DMS79 (cell line): Measurements from ENCODE around the gene SYTL4.
A peak's percentile ranks its signal among the peaks of the same experiment; 100 is the strongest.
"Not testable (repeated sequence)": the region's sequence is repeated elsewhere in the genome, so short reads cannot be mapped to it uniquely, and the experiment has no call there.

ENCODE experiments used
- DNase-seq: peaks from one replicate; lab custom pipeline; 2025; lab: John Stamatoyannopoulos, UW

Gene SYTL4

DNA sequence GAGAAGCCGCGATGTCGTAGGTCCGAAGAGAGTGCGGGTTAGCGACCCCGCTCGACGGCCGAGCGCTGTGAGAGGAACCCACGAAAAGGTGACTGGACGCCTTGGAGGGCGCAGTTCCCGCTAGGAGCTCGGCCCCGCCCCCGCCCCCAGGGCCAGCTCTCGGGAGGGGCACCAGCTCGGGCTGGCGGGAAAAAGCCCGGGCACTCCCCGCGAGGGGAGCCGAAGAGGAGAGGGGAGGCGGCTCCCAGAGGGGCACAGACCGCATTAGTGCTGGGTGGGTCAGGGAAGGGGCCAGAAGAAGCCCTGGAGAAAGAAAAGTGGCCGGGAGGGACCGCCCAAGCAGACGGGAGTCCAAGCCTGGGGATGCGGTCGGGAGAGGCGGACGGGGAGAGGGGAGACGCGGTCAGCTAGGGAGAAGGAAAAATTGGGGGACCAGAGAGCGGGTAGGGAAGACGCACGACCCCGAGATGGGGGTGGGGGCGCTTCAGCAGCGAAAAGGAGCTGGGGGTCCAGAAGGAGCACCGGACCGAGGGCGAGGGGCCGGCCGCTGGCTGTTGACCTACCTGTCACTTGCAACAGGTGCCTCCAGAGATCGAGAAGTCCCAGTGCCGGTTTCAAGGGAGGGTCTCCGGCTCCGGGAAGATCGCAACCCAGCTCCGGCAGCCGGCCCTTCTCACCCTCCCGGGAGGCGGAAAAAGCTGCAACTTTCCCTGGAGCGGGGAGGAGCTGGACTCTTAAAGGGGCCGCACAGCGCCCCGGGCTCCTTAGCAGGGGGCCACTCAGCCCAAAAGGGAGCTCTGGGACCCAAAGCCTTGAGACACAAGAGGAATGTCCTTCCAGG, at the start of gene SYTL4:
Gene SYTL4 (minus strand): TSS at position 681 of the 841 bp plus-strand sequence. CDS start 30,084 bp downstream, outside the sequence.
- DNase-seq: no peak

DNA sequence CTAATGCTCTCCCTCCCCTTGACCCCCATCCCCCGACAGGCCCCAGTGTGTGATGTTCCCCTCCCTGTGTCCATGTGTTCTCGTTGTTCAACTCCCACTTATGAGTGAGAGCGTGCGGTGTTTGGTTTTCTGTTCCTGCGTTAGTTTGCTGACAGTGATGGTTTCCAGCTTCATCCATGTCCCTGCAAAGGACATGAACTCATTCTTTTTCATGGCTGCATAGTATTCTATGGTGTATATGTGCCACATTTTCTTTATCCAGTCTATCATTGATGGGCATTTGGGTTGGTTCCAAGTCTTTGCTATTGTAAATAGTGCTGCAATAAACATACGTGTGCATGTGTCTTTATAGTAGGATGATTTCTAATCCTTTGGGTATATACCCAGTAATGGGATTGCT, 37.5 kb upstream of the SYTL4 start:
- not testable (repeated sequence) for DNase-seq

DNA sequence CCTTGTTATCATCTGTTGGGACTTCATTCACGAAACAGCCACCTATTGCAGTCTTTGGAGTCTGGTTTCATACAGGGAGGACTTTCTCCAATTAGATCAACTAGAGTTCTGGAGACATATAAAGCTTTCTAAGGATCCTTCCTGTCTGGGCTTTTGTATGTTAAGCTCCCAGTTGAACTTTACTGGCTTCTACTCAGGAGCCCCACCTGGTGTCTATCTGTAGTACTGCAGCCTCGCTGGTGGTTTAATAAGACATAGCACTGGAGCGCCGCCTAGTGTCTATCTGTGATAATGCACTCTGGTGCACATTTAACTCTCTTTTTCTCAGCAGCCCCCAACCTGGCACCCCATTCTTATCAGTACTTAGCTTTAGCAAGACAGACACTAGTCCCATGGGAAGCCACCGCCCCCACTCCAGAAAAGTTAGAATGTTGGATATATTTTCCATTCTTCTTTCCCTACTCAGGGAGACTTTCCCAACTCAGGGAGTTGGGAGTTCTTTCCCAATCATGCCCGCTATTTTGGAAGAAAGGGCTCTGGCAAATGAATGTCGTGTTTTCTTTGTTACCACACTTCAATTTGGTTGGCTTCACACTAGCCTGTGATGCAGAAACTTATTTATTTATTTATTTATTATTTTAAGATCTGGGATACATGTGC, 36.9 kb upstream of the SYTL4 start:
- no peak for DNase-seq

DNA sequence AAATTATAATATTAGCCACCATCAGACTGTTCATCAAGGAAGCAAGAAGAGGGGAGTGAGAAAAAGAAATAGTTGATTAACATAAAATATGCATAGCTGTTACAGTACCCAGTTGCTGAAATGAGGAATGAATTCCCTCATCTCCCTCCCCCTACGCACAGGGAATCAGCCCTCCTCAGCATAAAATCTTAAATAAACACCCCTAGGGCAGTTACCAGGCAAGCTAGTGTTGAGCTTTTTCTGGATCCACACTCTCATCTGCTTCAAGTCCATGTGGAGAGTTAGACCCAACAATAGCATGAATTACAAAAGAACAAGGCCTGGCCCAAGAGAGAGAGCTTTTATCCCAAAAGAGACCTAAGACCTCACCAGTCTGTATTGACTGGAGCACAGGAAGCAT, 19.0 kb upstream of the SYTL4 start:
- DNase-seq: no peak

DNA sequence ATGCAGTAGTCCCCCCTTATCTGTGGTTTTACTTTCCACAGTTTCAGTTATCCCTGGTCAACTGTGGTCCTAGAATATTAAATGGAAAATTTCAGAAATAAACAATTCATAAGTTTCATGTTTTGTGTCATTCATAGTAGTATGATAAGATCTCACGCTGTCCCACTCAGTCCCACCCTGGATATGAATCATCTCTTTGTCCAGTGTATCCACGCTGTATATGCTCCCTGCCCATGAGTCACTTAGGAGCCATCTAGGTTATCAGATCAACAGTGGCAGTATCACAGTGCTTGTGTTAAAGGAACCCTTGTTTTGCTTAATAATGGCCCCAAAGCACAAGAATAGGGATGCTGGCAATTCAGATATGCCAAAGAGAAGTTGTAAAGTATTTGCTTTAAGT, 16.2 kb upstream of the SYTL4 start:
- DNase-seq: no peak

DNA sequence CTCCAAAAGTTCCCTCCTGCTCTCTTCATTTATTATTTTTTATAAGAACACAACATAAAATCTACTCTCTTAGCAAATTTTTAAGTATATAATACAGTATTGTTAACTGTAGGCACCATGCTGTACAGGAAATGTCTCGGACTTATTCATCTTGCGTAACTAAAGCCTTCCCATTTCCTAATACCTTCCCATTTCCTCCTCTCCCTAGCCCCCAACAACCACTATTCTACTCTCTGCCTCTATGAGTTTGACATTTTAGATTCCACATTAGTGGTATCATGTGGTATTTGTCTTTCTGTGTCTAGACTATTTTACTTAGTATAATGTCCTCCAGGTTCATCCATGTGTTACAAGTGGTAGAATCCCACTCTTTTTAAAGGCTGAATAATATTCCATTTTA, 15.8 kb upstream of the SYTL4 start:
- DNase-seq: no peak

DNA sequence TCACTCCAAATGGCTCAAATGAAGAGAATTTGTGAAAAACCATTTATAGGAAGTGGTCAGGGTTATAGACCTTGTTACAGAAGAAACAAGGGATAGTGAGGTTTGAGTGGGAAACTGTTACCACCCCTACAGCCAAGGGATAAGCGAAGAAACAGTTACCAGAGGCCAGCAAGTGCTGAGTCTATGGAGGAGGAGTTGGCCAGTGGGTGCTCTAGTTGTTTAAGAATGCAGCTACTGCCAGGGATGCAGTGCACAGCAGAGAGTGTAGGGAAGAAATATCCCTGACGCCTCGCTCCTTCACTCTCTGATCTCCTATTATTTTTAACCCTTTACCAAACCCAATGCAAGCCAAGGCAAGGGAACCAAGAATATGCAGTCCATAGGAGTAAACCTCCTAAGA, 15.2 kb upstream of the SYTL4 start:
- no peak for DNase-seq

DNA sequence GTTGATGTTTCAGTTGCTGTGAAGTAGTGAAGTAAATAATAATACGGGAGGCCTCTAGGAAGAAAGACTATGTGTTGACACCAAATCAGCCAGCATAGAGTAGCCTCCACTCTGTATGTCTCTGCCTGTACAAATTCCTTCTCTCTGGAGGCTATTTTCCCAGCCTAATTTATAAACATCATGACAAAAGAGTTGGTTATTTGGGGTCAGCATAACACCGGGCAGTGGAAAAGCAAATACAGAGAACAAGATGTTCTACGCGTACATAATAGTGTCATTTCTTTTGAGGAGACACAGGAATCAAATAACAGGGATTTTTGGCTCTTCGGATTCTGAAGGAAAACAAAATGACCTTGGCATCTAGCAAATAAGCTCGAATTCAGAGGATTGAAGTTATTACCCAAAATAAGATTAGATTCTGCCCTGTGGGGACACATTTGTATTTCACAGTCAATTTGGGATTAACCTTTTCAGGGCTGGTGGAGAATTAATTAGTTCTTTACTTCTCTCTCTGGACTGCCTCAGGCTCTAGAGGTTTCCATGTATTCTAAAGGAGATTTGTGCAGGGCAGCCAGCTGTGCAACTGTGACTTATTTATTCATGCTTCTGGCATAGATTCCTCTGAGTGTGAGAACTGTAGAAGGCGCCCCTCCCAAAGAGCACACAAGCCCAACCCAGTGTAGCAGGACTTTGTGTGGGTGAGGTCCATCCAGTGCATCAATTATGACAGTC, 14.1 kb upstream of the SYTL4 start:
- DNase-seq: no peak

DNA sequence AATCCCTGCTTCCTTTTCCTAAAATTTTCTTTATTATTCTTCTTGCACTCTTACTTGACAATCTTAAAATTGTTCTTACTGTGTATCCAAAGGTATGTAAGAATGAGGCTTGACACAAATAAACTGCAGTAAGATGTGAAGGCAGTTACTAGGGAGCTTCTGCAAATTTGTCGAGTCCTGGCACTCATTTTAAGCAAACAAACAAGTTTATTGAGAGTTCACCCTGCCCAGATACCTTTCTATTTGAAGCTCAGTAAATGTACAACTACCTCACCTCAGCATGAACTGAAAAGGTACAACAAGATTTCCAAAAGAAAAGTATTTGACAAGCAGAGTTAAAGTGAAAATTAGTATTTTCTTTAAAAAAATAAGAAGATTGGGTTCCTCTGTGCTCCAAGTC, 13.3 kb upstream of the SYTL4 start:
- no peak for DNase-seq

DNA sequence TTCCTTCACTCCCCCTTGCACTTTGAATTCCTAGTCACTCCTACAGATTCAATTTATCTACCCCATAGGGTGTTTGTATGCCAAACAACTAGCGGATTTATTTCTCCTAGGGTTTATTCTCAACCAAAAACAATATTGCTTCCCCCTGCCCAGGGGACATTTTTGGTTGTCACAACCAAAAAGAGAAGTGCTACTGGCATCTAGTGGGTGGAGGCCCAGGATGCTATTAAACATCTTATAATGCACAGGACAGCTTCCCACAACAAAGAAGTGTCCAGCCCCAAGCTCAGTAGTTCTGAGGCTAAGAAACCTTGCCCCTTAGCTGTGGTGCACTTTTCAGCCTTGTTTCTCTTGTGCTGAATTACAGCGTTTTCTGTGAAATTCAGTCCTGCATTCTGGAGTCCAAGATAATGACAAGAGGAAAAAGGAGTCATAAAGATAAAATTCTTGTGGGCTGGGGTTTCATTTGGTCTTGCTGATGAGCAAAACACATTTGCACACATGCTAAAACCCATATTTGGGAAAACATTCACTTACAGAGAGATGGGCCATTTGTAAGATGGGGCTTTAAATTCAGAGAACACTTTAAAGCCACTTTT, 11.2 kb upstream of the SYTL4 start:
- DNase-seq: no peak

DNA sequence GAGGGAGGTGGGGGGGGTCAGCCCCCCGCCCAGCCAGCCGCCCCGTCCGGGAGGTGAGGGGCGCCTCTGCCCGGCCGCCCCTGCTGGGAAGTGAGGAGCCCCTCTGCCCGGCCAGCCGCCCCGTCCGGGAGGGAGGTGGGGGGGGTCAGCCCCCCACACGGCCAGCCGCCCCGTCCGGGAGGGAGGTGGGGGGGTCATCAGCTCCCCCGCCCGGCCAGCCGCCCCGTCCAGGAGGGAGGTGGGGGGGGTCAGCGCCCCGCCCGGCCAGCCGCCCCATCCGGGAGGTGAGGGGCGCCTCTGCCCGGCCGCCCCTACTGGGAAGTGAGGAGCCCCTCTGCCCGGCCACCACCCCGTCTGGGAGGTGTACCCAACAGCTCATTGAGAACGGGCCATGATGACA, 7.9 kb downstream of the SYTL4 start:
- not testable (repeated sequence) for DNase-seq

DNA sequence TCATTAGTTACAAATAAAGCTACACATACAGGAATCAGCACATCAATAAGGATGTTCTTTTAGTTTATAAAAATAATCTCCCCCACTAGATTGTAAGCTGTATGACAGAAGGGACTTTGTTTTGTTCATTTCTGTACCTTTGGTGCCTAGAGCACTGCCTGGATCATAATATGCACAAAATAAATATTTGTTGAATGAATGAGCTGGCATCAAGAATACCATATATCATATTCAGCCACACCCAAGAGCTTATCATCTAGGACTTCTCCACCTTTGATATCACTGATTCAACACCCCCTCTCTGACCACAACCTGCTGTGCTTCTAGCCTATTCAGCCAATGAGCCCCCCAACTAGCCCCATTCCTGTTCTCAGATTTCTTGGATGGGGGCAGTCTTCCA, 10.6 kb downstream of the SYTL4 start:
- DNase-seq: no peak

DNA sequence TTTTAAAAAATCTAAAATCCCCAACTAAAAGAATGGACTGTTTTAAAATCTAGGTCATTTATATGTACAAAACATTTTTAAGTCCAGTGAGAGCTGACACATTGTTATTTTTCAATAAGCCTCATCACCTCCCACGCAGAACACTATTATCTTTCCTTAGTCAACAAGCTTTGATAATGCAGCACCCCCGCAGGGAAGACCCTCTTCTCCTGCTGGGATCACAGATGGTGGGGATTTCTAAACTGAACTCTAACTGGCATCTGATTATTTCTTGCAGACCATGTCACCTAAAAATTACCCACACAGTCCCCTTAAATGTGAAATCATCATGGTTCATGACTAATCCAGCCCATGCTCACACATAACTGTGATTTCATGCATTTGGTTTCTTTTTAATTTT, 11.6 kb downstream of the SYTL4 start:
- no peak for DNase-seq

DNA sequence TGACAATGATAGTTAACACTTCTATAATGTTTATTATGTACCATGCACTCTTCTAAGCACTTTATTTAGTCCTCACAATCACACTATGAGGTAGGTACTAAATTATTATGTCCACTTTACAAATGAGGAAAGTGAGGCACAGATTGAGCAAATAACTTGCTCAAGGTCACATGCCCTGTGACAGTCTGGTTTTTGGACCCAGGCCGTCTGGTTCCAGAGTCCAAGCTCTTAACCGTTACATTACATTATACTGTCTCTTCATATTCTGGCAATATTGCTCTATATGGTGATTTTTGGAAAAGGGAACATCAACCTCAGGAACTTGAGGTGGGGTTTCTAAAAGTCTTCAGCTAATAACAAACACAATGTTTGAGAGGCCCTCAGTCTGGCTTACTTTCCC, 12.8 kb downstream of the SYTL4 start:
- DNase-seq: no peak

DNA sequence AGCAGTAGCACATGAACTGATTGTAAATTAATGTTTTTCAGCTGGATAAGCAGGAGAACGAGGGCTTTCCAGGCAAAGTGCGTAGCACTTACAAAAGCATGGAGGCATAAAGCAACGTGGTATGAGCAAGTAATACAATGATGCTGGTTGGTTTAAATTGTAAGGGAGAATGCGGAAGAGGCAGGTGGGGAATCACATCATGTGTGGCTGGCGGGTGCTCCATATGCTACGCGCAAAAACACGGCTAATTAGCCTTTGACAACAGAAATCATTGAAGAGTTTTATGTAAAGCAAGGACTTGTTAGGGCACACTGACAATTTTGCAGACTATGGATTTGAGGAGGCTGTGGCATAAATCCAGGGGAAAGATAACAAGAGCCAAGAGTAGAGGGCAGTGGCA, 14.6 kb downstream of the SYTL4 start:
- peak; percentile 16 for DNase-seq

DNA sequence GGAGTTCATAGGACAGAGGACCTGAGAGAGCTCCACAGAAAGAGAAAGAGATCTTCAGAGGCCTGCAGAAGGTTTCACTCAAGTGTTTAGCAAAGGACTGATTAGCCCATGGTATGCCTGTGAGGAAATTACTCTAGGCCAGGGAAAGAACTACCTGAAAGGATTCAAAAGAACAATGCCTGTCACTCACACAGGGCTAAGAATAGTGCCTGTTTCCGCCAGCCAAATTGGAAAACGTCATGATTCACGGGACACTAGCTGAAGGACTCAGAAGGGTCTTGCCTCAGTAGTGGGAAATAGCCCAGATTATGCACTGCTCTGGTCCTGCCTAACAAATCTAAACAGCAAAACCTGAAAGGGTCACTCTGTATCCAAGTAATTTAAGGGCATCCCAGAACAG, 21.1 kb downstream of the SYTL4 start:
- no peak for DNase-seq

DNA sequence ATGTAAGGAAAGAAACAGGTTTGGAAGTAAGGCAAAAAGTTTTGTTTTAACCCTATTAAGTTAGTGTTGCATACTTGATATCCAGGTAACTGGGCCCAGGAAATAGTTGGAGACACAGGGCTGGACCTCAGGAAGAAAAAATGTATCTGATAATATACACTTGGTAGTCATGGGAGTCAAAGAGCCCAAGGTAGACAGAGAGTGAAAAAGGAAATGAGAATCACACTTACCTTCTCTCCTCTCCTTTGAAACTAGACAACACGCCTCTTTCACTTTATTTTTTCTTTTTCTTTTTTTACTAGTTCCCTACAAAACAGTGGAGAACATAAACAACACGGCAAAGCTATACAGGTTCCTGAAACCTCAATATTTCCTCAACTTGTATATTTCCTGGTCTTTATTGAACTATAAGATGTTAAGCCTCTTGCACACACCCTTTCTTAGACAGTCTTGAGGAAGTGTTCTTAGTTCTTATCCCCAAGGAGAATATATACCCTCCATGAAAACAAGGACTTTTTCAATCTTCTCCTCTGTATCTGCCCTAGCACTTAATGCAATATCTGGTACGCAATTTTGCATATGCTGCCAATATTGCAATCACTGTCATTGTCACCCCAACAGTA, 27.2 kb downstream of the SYTL4 start:
- DNase-seq: no peak

DNA sequence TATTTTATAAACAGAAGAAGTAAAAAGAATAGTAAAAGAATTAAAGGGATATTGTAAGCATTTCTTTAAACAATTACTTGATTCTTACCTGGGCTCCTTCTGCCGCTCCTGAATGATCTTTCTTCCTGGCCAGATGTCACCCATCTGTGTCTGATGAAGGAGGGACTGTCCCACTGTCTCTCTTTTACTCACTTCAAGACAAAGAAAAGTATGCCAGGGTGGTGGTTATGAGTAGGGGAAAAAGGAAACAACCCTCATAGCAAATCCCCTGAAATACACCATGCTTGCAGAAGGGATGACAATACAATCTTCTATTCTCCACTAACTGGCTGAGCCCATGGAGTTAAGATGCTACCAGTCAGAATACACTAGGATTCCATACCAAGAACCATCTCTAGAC, 31.1 kb downstream of the SYTL4 start:
- no peak for DNase-seq

DNA sequence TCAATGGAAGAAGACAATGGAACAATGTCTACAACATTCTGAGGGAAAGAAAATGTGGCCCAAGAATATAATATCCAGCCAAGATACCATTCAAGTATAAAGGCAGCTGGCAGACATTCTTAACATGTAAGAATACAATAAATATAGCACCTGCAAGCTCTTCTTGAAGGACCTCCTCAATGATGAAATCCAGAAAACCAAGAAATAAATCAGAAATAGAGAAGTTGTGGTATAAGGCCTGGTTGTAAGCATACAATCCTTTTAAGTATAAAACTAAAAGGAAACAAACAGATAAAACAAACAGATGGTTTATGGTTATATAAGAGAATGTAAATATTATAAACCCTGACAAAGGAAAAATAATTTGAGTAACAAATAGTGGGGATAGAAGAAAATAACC, 33.4 kb downstream of the SYTL4 start:
- no peak for DNase-seq

DNA sequence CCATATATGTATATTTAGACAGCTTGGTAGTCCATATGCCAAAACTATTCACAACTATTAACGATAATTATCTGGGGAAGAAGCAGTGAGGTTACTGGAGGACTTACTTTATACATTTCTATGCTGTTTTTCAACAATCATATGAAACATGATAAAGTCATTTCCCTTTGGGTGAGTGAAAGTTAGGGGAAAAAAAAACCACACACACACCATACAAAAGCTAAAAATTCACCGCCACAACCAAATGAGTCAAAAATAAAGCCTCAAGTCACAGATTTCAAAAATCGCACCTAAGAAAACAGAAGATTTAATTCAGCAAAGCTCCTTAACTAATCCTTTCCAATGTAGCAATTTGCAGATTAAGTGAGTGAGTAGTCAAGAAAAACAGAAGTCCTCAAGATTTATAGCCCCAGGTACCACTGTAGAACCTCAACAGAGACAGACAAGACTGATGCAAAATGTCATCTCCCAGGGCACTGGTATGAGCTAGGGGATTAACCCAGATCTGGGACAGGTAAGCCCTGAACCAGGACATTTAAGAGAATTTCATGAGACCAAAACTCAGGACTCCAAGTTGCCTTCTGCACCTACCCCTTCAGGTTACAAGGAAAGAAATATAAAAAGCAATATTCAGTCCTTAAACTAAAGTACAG, 35.1 kb downstream of the SYTL4 start:
- DNase-seq: no peak

DNA sequence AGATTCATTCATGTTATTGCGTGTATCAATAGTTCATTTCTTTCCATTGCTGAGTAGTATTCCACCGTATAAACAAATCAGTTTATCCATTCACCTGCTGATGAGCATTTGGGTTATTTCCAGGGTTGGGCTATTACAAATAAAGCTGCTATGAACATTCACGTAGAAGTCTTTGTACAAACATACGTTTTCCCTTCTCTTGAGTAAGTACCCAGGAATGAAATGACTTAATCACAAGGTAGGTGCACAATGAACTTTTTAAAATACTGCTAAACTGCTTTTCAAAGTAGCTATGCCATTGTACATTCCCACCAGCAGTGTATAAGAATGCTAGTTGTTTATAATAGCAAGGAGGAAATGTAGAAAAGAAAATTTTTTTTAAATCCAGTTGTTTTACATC, 35.9 kb downstream of the SYTL4 start:
- DNase-seq: no peak

DNA sequence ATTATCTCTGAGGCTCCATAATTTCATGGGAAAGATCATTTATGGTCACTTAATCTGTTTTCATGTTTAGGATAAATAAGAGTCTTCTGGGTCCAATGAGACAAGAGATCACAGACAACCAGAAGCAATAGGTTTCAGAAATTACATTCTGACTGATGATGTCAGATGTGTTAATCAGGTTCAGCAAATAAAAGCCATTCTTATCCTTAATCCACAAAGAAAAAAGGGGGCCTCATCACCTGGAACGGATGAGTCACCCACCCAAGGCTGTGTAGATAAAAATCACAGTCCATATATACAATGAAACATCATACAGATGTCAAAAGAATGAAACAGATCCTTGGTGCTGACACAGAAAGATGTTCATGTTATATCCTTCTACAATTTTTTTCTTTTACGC, 36.6 kb downstream of the SYTL4 start:
- DNase-seq: no peak
